Sigmoid colon (tissue), 4 donors: ENCODE data around the gene PRTN3.

ENCODE experiments used
- CTCF ChIP-seq, 4 experiments: fragments of 450-650 bp in 3 of 4; fragments of 200-600 bp in 1 of 4; IDR thresholded peaks; one replicate each; pipeline ENCODE4 v1.5.1; 2016 to 2019; ENCODE audit warnings: antibody characterized with exemption in 4 of 4, mild to moderate bottlenecking in 3 of 4, moderate library complexity in 2 of 4
- EP300 ChIP-seq, 4 donors: sonication (generic); formaldehyde crosslinking; IDR thresholded peaks; one replicate each; pipeline ENCODE4 v1.6.1; 2017; ENCODE audit warnings: antibody characterized with exemption in 4 of 4
- POLR2A ChIP-seq, 2 donors: fragments of 450-650 bp; IDR thresholded peaks; one replicate each; pipeline ENCODE4 v1.6.1; 2016; ENCODE audit warnings: antibody characterized with exemption in 2 of 2, mild to moderate bottlenecking in 2 of 2, moderate library complexity in 2 of 2
- POLR2AphosphoS5 ChIP-seq, 4 donors: sonication (generic); formaldehyde crosslinking; IDR thresholded peaks; one replicate each; pipeline ENCODE4 v1.6.1; 2017; ENCODE audit warnings: antibody characterized with exemption in 4 of 4

GRCh38 chr19:896434-896833 is 55.6 kb downstream of the PRTN3 start:
- TF ChIP-seq POLR2A (IDR thresholded peaks at IDR 0.05) (no peak), EP300 (IDR thresholded peaks at IDR 0.05) (no peak), CTCF (IDR thresholded peaks at IDR 0.05) (no peak), POLR2AphosphoS5 (IDR thresholded peaks at IDR 0.05) (no peak)
